GM19397 (cell line): Measurements from ENCODE around the gene PRTFDC1.
"Not testable (repeated sequence)": the region's sequence is repeated elsewhere in the genome, so short reads cannot be mapped to it uniquely, and the experiment has no call there.

Source experiments
- ATAC-seq: cut with Tn5 transposase; IDR thresholded peaks from one replicate; pipeline ENCODE4 v1.9.1; 2021; ENCODE audit warnings: mild to moderate bottlenecking, moderate library complexity; ENCODE audit not compliant: unreplicated experiment

Gene PRTFDC1

DNA sequence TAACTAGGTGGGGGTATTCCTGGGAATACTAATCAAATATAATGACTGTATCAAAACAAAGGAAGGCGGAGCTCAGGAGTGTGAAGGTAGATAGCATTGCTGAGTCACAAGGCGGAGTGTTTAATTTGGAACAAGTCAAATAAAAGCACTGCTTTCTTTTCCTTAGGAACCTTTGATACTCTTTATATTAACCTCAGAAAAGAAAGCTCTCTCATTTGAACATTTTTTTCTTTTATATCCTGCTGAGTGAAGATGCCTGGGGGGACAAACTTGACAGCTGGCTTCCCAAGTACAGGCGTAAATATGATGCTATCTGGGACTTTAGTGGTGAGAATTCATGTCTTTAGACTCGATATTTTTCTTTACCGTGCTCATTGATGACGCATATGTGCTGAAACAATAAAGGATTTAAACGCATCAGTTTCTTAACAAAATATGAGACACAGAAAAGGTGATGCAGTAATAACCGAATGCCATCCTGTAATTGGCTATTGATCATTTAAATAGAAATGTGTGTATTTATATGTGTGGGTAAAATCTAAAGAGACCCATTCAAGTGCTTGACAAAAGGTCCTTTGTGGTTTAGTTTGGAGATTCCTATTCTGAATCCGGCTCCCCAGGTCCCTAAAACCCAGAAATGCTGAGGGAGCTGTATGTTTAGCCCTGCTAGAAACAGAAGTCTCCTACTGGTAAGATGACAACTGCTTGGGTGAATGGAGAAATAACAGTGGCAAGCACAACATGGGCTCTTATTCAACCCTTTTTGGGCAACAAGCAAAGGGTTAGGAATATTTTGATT, 102.7 kb downstream of the PRTFDC1 start:
- no peak for ATAC-seq

DNA sequence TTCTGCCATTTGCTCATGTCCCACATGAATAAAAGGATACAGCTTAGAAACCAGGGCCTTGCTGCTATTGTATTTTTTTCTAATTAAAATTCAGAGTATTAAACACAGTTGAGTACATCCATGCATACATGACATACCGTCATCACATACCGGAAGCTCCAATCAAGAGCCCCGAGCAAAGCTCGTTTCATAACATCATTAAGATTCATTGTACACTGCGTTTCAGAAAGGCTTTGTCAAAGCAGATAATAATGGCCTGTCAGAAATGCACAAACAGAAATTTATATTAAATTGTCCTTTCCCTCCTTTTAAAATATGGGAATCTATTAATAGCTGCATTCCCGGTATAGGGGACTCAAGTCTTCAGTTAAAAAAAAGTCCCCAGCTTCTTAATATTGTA, 103.4 kb downstream of the PRTFDC1 start:
- ATAC-seq, result no peak

DNA sequence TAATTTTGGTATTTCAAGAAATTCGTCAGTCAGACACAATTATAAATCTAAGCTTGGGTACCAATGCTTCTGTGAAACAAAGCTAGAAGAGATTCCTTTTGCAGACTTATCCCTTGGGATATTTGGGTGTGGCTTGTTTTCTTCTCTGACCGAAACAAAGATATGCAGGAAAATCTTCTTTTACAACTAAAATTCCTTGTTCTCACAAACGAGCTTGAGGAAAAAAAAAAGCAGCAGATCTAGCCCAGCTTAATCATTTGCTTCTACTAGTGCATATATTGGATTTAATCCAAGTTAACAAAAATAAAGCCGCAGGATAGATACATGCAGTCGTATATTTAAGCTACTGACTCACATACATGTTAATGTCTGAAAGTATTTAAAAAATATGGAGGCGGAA, 104.2 kb downstream of the PRTFDC1 start:
- no peak for ATAC-seq

DNA sequence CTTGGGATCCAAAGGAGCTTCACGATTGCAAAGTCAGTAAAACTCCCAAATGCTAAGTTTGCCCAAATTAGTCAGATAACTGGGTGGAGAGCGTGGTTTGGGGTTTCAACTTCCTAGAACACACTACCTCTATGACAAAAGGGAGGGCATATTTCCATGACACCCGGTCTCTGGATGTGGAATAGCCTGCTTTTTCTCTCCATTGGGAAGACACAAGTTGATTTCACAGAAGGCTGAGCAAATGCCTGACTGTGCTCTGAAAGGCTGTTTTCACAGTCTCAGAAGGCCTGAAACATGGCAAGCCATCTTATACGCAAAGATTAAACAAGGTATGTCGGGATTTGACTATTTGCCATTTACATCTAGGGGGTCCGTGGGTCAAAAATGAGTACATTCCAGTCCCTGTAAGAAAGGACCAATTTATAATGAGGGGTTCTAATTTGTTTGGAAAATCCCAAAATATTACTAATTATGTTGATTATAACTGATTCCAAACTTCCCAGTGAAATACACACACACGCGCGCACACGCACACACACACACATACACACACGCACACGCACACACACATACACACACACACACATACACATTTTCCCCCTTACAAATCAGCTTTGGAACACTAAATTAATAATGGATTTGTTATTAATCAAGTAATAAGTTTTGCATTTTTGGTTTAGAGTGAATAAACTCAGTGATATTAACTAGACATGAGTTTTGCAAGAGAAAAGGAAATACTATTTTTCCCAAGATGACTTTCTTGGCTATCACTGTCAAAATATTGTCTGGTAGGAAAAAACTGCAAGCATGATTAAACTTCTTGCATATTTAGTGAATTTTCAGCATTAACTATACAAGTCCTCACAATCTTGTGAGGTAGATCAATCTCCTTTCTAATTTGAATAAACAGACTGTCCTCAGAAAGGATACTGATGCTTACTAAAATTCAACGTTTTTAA, 105.0 kb downstream of the PRTFDC1 start:
- ATAC-seq, result no peak

DNA sequence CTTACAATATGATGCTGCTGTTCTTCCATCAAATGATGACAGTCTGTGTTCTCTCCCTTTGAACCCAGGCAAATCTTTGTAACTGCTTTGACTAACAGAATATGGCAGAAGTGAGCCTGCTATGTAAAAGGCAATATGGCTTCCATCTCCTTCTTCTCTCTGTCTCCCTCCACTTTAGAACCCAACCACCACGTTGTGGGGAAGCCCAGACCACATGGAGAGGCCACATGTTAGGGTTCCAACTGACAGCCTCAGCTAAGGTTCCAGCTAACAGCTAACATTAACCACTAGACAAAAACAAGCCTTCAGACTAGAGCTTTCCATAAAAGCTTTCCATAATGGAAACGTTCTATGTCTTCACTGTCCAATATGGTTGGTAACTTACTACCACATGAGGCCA, 107.7 kb downstream of the PRTFDC1 start:
- ATAC-seq, result no peak

DNA sequence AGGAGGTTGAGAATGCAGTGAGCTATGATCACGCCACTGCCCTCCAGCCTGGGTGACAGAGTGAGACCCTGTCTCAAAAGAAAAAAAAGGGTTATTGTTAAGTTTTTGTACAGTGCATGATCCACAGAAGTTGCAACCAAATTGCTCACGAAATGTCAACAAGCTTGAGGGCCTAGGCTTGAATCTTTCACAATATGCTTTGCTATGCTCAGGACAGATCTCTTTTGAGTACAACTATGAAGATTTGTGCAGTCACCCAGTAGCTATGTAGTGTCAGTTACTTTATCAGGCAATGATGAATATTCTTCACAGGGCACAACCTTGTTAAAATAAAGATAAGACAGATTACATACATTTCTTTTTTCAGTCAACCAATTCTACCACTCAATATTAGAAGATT, 109.2 kb downstream of the PRTFDC1 start:
- no peak for ATAC-seq

DNA sequence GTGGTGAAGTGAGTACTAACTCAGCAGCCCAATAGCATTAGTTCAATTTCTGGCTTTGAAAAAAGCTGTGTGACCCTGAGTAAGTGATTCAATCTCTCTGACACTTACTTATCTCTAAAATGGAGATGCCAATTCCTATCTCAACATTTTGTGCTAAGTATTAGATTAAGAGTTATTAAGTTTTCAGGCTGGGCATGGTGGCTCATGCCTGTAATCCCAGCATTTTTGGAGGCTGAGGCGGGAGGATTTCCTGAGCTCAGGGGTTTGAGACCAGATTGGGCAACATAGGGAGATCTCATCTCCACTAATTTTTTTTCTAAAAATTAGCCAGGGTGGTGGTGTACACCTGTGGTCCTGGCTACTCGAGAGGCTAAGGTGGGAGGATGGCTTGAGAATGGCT, 109.5 kb downstream of the PRTFDC1 start:
- ATAC-seq, result no peak

DNA sequence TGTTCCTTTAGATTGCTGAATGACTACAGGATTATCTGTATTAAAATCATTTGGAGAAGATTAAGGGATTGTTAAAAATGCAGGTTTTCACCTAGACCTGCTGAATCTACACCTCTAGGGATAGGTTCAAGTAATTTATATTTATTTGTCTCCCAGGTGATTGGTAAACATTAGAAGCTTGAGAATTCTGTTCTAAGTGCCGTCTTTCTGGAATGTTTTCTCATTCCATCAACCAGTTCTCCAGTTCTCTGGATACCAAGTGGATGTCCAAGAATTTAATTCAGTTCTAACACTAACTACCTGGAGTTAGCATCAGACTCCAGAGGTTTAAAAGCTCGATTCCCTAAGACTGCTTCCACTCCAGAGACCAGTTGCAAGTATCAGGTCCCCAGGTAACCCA, 110.9 kb downstream of the PRTFDC1 start:
- no peak for ATAC-seq

DNA sequence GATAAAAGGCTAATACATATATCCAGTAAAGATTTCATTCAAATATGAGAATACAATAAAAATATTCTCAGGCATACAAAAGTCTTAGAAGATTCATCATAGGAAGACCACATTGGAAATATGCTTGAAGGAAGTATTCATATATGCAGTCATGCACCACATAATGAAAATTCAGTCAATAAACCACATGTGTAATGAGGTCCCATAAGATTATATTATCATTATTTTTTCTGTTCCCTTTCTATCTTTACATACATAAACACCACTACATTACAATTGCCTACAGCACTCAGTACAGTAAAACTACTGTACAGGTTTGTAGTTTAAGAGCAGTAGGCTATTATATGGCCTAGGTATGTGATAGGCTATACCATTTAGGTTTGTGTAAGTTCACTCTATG, 111.6 kb downstream of the PRTFDC1 start:
- ATAC-seq, result no peak

DNA sequence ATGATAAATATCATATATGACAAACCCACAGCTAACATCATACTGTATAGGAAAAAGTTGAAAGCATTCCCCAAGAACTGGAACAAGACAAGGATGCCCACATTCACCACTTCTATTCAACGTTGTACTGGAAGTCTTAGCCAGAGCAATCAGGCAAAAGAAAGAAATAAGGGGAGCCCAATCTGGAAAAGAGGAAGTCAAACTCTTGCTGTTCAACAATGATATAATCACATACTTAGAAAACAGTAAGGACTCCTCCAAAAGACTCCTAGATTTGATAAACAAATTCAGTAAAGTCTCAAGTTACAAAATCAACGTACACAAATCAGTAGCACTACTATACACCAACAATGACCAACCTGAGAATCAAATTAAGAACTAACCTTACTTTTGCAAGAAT, 114.6 kb downstream of the PRTFDC1 start:
- not testable (repeated sequence) for ATAC-seq

DNA sequence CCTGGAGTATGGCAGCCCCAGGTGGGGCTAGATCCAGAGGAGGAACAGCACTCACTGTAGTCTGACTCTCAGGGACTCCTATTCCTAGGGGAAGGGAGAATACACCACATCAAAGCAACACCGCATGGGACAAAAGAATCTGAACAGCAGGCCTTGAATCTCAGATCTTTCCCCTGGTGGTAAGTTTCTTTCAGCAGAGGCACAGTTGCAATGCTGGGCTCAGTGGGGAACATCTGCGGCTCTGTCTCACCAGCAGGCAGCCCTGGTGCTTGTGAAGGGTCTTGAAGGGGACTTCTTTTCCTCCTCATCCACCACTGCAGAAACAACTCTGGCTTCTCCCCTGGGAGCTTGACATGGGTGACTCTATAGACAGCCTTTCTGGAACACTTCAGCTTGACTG, 117.5 kb downstream of the PRTFDC1 start:
- ATAC-seq, result no peak

DNA sequence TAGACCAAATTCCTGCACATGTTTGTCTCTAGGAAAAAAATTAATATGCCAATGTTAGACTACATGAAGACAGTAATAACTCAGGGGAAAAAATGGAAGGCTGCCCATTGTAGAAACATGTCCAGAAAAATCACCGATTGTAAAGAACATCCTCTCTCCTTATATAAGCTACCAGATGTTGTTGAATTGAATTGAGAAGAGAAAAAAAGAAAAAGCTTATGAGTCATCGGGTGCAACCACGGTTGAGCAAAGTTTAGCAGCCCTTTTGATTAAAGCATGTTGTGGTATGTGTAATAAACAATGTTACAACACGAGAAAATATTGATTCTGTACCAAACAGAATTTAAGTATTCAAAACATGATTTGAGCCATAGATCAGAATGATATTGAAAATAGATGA, 126.4 kb downstream of the PRTFDC1 start:
- no peak for ATAC-seq

DNA sequence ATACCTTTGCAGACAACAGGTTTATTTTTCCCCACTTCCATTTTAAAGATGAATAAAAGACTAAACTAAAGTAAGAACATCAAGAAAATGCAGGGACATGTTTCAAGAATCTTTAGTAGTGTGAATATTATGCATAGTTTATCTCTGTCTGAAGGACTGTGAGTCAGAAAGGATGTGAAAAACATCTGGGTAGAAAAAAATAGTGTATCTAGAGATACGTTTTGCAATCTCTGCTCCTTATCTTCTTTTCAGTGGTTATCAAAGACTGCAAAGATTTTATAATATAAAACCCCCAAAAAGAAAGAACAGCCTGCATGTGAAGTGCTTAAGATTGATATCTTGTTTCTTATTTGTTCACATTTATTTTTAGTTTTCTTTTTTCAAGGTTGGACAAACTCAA, 126.9 kb downstream of the PRTFDC1 start:
- ATAC-seq, result no peak

DNA sequence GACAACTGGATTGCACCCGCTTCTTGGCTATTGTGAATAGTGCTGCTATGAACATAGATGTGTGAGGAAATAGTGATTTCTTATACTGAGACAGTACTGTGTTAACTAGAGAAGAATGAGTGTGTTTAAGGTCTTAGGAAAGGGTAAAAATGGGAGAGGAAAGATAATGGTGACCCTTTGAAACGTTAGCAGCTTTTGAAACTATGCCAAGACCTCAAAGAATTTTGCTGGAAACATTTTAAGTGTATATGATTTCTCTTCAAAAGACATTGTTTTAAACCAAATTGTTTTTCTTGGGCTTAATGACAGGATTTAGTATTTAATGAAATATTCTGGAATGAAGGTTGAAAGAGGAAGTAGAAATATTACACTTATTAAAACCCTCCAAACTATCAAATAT, 127.9 kb downstream of the PRTFDC1 start:
- no peak for ATAC-seq

DNA sequence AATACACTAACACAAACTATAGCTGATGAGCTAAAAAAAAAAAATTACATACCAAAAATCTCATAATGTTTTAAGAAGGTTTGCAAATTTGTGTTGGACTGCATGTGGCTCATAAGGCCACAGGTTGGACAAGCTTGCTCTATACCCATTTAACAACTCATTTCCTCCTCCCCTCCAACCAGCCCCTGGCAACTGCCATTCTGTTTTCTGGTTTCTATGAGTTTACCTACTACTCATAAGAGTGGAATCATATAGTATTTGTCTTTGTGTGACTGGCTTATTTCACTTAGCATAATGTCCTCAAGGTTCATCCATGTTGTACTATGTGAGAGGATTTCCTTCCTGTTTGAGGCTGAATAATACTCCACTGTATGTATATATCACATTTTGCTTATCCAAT, 128.3 kb downstream of the PRTFDC1 start:
- ATAC-seq, result no peak

DNA sequence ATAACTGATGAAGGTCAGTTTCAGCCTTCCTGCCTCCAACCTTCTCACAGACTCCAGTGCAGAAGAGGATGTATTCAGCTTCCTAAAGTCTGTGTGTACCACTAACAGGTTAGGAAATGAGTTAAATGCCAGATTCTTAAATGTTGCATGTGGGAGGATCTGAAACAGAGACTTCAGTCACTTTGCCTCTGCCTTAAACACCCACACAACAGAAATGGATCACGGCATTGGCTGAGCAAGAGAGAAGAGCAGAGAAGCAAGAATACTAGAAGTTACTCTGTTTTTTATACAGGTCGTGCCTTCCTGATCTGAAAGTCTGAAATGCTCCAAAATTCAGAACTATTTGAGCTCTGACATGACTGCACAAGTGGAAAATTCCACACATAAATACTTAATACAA, 129.8 kb downstream of the PRTFDC1 start:
- ATAC-seq, result peak; percentile 63

DNA sequence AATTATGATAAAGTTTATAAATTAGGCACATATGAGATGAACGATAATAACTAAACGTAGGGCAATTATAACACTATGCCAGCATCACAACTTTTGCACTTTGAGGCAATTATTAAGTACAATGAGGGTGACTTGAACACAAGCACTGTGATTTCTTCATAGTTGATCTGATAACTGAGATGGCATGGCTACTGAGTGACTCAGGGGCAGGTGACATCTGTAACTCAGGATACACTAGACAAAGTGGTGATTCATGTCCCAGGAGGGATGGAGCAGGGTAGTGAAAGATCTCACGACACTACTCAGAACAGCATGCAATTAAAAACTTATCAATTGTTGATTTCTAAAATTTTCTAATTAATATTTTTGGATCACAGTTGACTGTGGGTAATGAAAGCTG, 130.4 kb downstream of the PRTFDC1 start:
- no peak for ATAC-seq

DNA sequence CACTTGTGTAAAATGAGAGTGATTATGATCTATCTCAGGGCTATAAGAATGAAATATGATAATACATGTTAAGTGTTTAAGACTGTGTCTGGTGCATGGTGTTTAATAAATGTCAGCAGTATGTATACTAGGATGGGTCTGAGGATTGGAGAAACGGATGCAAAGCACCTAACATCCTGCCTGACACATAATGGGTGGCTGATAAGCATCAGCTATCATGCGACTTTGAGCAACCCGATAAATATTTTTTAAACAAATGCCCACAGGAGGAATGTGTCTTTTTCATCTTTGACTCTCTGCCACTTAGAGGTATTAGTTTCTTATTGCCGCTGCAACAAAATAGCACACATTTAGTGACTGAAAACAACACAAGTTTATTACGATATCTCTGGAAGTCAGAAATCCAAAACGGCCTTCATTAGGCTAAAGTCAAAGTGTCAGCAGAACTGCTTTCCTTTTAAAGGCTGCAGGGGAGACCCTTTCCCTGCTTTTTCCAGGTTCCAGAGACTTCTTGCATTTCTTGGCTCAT, 135.5 kb downstream of the PRTFDC1 start:
- ATAC-seq, result no peak

DNA sequence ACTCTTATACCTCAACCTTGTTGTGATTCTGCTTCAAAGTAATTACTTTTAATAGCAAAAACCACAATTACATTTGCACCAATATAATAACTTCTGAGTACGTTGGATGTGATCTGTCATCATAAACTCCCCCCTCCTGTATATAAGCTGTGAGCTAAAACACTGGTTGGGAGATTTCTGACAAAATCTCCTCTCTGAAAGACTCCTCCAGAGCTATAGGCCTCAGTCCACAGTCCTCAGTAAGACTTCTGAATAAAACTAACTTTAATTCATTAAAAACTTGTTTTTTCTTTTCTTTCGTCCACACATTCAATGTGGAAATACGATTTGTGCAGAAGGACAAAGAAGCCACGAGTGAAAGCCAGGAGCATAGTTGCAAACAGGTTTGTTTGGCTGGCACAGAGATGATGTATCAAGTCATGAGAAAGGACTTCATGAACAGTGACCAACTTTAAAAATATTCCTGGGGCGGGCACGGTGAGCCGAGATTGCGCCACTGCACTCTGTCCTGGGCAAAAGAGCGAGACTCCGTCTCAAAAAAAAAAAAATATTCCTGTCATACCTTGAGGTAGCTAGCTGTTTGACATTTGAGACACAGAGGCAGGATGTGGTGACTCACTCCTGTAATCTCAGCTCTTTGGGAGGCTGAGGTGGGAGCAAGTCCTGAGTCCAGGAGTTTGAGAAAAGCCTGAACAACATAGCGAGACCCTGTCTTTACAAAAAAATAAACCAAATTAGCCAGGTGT, 137.7 kb downstream of the PRTFDC1 start:
- ATAC-seq, result no peak

DNA sequence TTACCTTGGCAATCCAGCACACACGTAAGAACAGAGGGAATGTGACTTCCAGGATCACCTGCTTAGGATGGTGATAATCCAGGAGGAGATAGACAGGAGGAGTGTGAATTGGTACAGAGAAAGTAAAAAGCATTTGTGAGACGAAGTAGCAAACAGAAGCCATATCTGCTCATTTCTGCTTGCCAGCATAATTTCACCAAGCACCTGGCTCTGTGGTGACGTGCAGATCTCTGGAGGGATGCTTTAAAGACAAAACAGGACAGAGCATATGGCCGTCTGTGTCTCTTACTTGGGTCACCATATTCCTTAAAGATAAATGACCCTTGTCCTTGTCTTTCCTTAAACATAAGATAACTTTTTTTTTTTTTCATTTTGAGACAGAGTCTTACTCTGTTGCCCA, 138.6 kb downstream of the PRTFDC1 start:
- no peak for ATAC-seq

DNA sequence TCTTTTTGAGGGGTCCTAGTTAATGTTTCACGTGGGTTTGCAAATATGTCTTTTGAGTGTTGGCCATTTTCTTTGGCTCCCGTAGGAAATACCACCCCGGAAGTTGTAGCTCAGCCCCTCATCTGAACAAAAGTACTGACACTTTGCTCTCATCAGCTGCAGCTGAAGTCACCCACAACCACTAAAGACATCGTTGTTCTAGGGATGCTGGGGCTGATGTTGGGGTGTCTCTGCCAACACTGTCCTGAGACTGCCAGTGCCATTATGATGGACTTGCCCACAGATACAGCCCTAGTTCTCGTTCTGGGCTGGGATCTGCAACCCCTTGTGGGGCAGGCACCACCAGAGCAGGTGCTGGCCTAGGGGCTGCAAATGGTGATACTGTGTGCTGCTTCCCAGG, 146.1 kb downstream of the PRTFDC1 start:
- no peak for ATAC-seq
